CD1c-positive myeloid dendritic cell (primary cell): ENCODE data around the gene RBM26.
A peak's percentile ranks its signal among the peaks of the same experiment; 100 is the strongest.

Experiments used
- DNase-seq: peaks from one replicate; pipeline ENCODE4 v3.0.0-alpha.2; 2016; ENCODE audit errors: extremely low spot score

RBM26 gene

GRCh38 chr13:79405831-79406596 is at the start of gene RBM26:
Gene RBM26 (minus strand): TSS chr13:79406255. CDS start chr13:79405774, 481 bp downstream.
- DNase-seq, result peak; percentile 98

GRCh38 chr13:79455331-79455730 is 49.3 kb upstream of the RBM26 start:
- no peak for DNase-seq

GRCh38 chr13:79452239-79452913 is 46.3 kb upstream of the RBM26 start:
- no peak for DNase-seq

GRCh38 chr13:79451500-79451962 is 45.5 kb upstream of the RBM26 start:
- peak; percentile 90 for DNase-seq

GRCh38 chr13:79450110-79450509 is 44.1 kb upstream of the RBM26 start:
- DNase-seq, result no peak

GRCh38 chr13:79448413-79448812 is 42.4 kb upstream of the RBM26 start:
- DNase-seq, result peak; percentile 63

- DNase-seq, result no peak
Measured at GRCh38 chr13:79447741-79448140, 41.7 kb upstream of the RBM26 start.

GRCh38 chr13:79447141-79447540 is 41.1 kb upstream of the RBM26 start:
- DNase-seq, result no peak

- no peak for DNase-seq
Measured at GRCh38 chr13:79445968-79446645, 40.1 kb upstream of the RBM26 start.

- DNase-seq, result no peak
Measured at GRCh38 chr13:79442706-79443105, 36.7 kb upstream of the RBM26 start.

GRCh38 chr13:79442221-79442620 is 36.2 kb upstream of the RBM26 start:
- DNase-seq, result no peak

GRCh38 chr13:79440958-79441528 is 35.0 kb upstream of the RBM26 start:
- no peak for DNase-seq

GRCh38 chr13:79439275-79439674 is 33.2 kb upstream of the RBM26 start:
- DNase-seq, result no peak

- DNase-seq, result no peak
Measured at GRCh38 chr13:79435561-79435990, 29.5 kb upstream of the RBM26 start.

- DNase-seq, result no peak
Measured at GRCh38 chr13:79434556-79434955, 28.5 kb upstream of the RBM26 start.

- no peak for DNase-seq
Measured at GRCh38 chr13:79432992-79433391, 26.9 kb upstream of the RBM26 start.

- no peak for DNase-seq
Measured at GRCh38 chr13:79432086-79432485, 26.0 kb upstream of the RBM26 start.

- no peak for DNase-seq
Measured at GRCh38 chr13:79429309-79429708, 23.3 kb upstream of the RBM26 start.

GRCh38 chr13:79427883-79428282 is 21.8 kb upstream of the RBM26 start:
- DNase-seq, result no peak

GRCh38 chr13:79427265-79427664 is 21.2 kb upstream of the RBM26 start:
- no peak for DNase-seq

- DNase-seq, result peak; percentile 71
Measured at GRCh38 chr13:79423801-79424642, 18.0 kb upstream of the RBM26 start.
